HG03039 (cell line): ENCODE measurements around the gene ABITRAM.
"Not testable (repeated sequence)": the region's sequence is repeated elsewhere in the genome, so short reads cannot be mapped to it uniquely, and the experiment has no call there.

Experiments used
- ATAC-seq: cut with Tn5 transposase; IDR thresholded peaks from one replicate; pipeline ENCODE4 v1.9.1; 2021; ENCODE audit warnings: mild to moderate bottlenecking, moderate library complexity; ENCODE audit not compliant: unreplicated experiment

ABITRAM gene

GRCh38 chr9:108924466-108924865 lies 9.7 kb upstream of the ABITRAM start:
- no peak for ATAC-seq

GRCh38 chr9:108928386-108928785 lies 5.8 kb upstream of the ABITRAM start:
- ATAC-seq = no peak

DNA sequence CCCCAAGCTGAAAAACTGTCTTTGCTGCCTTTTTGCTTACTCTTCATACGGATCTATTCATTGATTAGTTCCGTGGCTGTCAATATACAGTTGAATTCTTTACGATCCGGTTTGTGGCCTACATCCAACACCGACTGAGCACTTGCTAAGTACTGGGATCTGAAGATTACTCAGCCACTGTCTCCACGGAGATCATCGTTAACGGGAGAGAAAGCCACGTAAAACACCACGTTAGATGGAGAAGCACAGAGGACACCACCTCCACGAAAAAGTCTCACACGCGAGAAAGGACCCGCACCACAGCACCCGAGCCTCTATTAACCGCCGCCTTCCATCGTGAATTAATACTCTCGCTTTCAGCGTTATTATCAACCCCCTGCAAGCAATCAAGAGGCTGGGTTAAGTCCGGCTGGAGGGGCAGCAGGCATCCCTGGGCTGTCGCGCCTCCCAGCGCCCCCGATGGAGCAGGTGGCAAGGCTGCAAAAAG lies 926 bp upstream of the ABITRAM start:
- no peak for ATAC-seq

- peak; percentile 87 for ATAC-seq
Measured at GRCh38 chr9:108933718-108934322, 380 bp upstream of the ABITRAM start, which contains the start of gene ELP1. Gene ELP1, minus strand, starts transcription at chr9:108934124. Its CDS starts 2,978 bp downstream, at chr9:108931146.

DNA sequence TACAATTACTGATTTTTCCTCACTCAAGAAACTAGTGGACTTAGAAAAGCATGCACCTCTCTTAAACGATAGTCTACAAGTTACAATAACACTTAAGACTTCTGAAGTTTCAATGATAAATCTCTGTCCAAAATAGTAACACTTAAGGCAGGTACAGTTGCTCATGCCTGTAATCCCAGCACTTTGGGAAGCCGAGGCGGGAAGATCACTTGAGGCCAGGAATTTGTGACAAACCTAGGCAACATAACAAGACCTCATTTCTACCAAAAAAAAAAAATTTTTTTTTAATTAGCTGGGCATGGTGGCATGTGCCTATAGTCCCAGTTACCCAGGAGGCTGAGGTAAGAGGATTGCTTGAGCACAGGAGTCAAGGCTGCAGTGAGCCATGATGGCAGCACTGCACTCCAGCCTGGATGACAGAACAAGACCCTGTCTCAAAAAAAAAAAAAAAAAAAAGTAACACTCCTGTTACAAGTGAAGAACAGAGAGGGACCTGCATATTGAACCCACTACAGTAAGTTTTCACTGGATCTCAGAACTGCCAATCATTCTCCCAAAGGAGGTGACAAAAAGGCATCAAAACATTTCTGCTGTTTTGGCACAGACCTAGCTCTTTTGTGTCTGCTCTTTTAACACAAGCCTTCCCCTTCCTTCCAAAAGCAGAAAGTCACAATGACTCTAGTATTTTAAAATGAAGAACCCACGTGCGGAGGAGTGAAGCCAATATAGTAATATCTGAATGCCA lies 3.5 kb downstream of the ABITRAM start:
- no peak for ATAC-seq

GRCh38 chr9:108939975-108940374 lies 5.8 kb downstream of the ABITRAM start:
- ATAC-seq = no peak

DNA sequence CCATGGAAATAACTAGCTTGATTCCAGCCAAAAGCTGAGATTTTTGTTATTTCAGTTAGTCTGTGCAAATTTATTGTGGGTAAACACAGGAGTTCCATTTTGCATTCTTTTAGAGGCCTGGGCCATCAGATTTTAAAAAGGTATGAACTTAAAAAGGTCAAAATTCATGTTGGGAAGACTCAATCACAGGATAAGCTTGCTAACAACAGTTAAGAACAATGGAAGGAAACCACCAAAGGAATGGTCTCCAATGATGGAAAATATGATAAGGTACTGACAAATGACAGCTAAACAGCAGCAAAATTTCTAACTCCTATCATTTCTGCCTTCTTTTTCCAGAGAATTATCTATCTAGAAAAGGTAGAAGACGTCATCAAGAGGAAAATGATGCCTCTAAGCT lies 16.0 kb downstream of the ABITRAM start:
- no peak for ATAC-seq

DNA sequence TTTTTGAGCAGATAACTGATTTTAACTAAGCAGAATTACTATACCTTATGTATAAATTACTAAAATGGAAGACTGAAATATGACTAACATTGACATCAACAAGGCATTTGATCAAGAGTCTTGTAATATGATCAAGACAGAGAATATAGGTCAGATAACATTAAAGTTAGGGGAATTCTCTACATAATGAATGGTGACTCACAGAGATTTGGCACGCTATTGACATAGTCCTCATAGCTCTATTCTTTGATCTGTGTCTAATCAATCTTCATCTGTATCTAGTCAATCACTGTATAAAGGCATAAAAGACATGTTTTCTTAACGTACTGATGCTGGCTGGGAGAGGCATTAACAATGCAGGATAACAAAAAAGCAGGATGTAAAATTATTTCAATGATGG lies 17.4 kb downstream of the ABITRAM start:
- ATAC-seq = no peak

DNA sequence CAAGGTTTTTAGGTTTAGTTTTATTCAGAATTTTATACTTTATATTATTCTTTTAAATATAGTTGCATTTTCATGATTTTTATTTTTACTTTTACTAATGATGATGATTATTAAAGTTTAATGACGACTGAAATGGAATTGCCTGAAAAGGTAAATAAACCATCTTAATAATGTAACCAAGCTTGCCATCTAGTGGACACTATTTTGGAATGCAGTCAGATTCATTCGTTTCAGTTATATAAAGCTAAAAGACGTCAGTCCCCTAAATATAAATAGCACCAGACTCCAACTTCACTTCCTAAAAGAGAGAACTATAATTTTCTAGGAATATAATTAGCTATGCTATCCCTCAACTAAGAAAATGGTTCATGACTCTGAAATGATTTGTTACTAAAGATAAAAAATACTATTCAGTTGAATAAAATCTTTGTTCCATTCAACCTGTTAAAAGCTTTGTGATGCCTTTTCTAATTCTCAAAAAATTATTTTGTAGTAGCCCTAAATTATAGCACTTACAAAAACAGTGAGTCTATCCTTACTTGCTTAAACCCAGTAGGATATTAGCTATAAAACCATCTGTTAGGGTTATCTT lies 19.9 kb downstream of the ABITRAM start:
- ATAC-seq = no peak

- ATAC-seq = no peak
Measured at GRCh38 chr9:108956022-108956630, 21.9 kb downstream of the ABITRAM start.

DNA sequence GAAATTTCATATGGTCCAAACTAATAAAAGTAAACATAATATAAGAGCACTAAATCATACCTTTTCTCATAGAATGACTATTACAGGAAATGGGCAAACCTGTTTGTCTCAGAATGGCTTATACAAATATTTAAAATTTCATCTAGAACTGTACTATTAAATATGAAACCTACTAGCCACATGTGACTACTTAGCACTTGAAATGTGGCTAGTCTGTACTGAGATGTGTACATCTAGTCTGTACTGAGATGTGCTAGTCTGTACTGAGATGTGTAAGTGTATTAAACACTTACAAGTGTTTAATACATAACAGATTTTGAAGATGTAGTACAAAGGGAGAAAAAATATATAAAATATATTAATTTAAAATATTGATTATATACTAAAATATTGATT lies 22.4 kb downstream of the ABITRAM start:
- ATAC-seq = no peak

GRCh38 chr9:108960331-108960730 lies 26.1 kb downstream of the ABITRAM start:
- no peak for ATAC-seq

DNA sequence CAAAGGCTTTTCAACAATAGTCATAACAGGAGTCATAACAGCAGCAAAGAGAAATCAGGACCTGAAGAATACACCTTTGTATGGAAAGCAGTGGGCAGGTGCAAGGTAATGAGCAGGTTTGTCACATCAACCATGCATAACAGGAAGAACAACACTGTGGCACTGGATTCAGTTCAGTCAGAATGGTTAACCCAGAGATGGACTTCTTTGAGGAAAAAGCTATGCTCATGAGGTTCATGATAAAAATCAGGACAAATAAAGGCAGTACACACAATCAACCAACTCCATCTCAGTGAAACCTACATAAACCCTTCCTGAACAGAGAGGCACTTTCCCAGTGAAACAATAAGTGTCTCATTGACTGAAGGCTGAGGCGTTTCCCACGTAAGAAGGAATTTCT lies 27.0 kb downstream of the ABITRAM start:
- no peak for ATAC-seq

DNA sequence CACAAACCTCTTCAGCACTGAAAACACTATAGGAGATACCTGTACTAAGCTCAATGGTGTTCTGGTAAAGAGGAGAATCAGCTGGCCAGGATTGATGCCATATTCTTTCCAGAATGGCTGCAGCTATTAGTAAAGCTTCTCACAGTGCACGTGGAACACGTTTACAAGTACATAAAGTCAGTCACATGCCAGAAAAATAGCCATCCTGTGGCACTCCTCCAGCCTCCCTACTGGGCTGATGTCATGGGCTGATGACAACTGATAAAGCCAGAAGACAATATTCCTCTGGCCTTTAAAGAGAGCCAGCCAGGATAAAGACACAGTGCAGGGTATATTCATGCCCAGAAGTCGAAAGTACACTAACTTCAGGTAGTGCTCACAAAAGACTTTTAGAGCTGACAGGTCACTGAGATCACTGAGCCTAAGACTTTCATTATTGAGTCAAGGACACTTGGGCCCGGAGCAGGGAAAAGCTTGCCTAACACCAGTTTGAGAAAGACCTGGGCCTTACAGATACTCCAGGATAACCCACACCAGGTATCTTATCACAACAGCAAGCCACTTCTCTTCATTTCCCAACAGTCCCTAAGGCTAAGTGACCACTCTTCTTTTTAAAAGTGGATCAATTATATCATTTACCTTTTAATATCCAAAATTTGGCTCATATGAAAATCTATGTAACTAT lies 29.4 kb downstream of the ABITRAM start:
- ATAC-seq = no peak

GRCh38 chr9:108967916-108968315 lies 33.7 kb downstream of the ABITRAM start:
- ATAC-seq = no peak

DNA sequence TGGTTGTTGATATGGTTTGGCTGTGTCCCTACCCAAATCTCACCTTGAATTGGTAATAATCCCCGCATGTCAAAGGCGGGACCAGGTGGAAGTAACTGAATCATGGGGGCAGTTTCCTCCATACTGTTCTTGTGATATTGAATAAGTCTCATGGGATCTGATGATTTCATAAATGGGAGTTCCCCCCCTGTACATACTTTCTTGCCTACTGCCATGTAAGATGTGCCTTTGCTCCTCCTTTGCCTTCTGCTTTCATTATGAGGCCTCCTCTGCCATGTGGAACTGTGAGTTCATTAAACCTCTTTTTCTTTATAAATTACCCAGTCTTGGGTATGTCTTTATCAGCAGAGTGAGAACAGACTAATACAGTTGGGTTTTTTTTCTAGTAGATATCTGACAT lies 37.2 kb downstream of the ABITRAM start:
- ATAC-seq = not testable (repeated sequence)

DNA sequence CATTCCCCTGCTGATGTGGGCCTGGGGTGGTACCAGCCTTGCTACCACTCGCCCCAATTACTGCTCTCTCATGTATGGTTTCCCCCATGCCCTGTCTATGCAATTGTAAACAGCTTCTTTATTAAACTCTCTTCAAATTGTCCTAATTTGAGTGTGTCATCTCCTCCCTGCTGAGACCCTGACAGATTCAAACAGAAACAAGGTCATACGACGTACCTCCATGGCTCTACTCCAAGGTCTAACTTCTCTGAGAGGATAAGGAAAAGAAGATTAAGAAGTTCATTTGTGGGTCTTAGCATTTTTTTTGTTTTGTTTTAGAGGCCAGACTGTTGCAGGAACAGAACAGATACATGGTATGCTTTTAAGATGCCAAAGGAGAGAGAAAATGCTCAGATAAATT lies 38.0 kb downstream of the ABITRAM start:
- no peak for ATAC-seq

DNA sequence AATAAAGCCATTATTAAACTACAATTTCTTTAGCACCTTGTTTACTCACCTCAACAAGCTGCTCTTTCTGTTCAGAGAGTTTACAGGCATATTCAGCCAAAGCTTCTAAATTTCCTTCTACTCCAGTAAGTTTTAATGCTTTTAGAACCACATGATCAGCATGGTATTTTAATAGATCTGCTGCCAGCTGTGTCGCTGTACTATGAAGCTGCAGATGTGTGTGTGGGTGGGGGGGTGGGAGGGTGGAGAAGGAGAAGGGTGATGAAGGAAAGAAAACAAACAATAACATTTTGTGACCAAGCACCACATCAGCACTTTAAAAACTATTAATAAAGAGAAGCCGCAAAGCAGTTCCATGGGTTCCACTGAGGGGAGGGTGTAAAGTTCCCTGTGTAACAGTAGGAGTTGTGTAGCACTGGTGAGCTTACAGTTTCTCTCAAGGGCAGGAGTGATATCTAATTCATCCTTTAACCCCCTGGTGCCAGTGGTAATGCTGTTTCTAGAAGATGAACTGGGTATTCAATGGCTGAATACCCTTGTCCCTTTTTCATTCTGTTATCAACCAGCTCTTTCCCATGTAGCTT lies 38.5 kb downstream of the ABITRAM start:
- ATAC-seq = no peak

GRCh38 chr9:108973895-108974294 lies 39.7 kb downstream of the ABITRAM start:
- no peak for ATAC-seq

DNA sequence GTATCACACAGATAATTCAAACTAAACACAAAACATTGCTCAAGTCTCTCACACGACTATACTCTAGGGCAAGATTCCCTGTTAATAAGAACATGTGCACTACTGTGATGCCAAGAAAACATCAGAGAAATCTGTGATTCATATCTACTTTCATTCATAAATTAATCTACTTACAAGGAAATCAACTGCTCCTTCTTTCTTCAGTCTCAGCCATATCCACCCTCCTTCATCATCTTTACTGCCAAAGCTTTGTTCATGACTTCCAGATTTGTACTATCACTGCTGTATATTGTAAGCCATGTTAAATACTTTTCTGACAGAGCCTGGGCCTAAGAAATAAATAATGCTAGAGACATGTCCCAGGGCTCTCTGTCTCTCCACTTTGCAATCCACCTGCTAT lies 44.0 kb downstream of the ABITRAM start:
- ATAC-seq = no peak

DNA sequence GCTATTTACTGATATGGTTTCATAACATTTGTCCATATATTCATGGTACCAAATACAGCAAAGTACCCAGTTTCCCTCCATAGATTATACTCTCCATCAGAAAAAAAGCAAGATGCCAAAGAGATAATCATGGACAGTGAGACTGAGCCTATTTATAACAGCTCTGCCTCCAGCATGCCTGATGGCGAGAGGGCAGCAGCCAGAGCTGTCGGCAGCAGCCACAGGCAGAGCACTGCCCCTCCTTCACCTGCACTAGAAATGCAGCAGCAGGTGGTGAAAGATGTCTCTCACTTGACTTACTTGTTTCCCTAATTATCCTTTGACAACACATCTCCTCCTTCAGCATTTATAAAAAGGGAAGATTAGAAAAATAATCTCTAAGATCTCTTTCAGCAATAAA lies 46.7 kb downstream of the ABITRAM start:
- no peak for ATAC-seq
